Esophagus squamous epithelium (tissue), 4 donors: ENCODE measurements around the gene VGLL4.
"Not testable (repeated sequence)": the region's sequence is repeated elsewhere in the genome, so short reads cannot be mapped to it uniquely, and the experiment has no call there.

Source experiments
- CTCF ChIP-seq, 6 experiments: fragments of 450-650 bp in 4 of 6; fragments of 200-600 bp in 2 of 6; sonication (generic) in 2 of 6; IDR thresholded peaks; one replicate each; pipeline ENCODE4 v1.5.1; 2016 to 2019; ENCODE audit warnings: antibody characterized with exemption in 6 of 6, mild to moderate bottlenecking in 4 of 6, moderate library complexity in 4 of 6
- POLR2A ChIP-seq, 4 donors: fragments of 450-650 bp; IDR thresholded peaks; one replicate each; pipeline ENCODE4 v1.6.1; 2017; ENCODE audit warnings: antibody characterized with exemption in 4 of 4, mild to moderate bottlenecking in 4 of 4, moderate library complexity in 3 of 4

DNA sequence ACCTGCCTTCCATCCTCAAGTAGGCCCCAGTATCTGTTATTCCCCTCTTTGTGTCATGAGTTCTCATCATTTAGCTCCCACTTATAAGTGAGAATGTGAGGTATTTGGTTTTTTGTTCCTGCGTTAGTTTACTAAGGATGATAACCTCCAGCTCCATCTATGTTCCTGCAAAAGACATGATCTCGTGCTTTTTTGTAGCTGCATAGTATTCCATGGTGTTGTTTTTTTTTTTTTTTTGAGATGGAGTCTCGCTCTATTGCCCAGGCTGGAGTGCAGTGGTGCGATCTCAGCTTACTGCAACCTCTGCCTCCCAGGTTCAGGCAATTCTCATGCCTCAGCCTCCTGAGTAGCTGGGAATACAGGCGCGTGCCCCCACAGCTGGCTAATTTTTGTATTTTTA lies 41.3 kb upstream of the VGLL4 start:
- not testable (repeated sequence) for TF ChIP-seq CTCF, POLR2A (IDR thresholded peaks at IDR 0.05)
